Body of pancreas (tissue), 4 donors: ENCODE results near the gene FAM193A.

Experiments
- CTCF ChIP-seq, 7 experiments: fragments of 450-650 bp in 4 of 7; fragments of 200-600 bp in 3 of 7; sonication (generic) in 3 of 7; IDR thresholded peaks; one replicate each; pipeline ENCODE4 v1.5.1; 2016 to 2019; ENCODE audit warnings: antibody characterized with exemption in 7 of 7
- POLR2A ChIP-seq, 3 donors: fragments of 450-650 bp; IDR thresholded peaks; one replicate each; pipeline ENCODE4 v1.6.1; 2016; ENCODE audit warnings: antibody characterized with exemption in 3 of 3, mild to moderate bottlenecking in 2 of 3

GRCh38 chr4:2761035-2761923 lies 224.8 kb downstream of the FAM193A start:
- TF ChIP-seq POLR2A (IDR thresholded peaks at IDR 0.05) (peak in 2 of 3 donors; percentile 16 to 54), CTCF (IDR thresholded peaks at IDR 0.05) (peak in 4 of 7 experiments; percentile 16 to 41 (median 26))
